Glomerular visceral epithelial cell (primary cell): ENCODE results near the gene NGEF.
"Not testable (repeated sequence)": the region's sequence is repeated elsewhere in the genome, so short reads cannot be mapped to it uniquely, and the experiment has no call there.

Experiments used
- DNase-seq: peaks from one replicate; pipeline ENCODE4 v3.0.0-alpha.2; 2016; ENCODE audit errors: extremely low spot score

Gene NGEF

DNA sequence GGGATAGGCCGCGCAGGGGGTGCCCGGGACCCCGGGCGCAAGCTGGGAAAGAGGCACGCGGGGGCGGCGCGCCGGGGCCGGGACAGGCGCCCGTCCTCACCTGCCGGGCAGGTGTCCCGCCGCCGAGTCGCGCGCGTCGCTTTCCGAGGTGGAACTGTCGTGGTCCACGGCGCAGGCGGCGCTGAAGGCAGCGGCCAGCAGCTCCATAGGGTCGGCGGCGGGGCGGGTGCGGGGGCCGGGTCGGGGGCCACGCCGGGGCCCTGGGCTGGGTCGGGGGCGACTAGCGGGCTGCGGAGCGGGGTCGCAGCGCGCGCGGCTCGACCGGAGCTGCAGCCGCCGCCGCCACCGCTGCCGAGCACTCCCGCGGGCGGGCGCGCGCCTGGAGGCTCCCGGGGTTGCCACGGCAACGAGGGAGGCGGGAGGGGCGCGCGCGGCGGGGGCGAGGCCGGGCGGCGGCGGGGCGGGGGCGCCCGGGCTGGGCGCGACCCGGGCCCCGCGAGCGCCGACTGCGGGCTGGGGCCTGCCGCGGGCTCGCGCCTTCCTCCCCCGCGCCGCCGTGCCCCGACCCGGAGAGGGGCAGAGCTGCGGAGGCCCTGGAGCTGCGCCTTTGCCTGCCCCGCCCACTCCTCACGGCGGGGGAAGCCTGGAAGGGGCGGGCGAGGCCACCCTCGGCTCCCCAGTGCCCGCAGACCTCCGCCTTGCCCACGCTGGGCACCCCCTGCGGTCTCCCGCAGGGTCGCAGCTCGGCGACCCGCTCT, 85.1 kb downstream of the NGEF start:
- no peak for DNase-seq

DNA sequence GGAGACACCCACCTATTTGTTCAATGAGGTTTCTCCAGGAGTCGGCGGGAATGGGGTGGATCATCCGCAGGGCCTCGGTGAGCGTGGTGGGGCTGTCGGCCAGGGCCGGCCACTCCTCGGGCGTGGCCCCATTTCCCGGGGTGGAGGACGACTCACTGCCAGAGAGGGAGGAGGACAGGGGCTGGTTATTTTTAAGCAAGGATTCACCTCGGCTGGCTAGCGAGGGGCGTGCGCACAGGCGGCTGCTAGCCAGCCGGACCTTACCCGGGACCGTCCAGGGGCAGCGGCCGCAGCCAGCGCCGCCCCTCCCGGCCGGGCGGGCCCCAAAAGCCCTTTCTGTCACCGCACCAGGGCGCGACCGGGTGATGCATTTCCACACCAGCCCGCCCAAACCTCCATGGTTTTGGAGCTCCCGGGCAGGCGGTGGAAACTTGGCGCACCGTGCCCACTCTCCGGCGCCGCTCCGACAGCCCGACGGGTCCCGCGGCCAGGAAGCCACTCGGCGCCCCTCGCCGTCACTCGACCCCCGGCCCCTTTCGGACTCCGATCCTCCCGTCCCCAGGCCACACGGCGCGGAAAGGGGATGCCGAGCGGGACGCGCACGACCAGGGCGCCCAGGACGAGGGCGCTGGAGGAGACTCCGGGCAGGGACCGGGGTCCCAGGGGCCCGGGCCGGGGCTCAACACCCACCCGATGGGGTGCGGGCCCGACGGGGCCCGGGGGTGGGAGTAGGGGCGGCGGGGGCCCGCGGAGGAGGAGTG, 85.8 kb downstream of the NGEF start:
- no peak for DNase-seq

GRCh38 chr2:232926431-232926939, 86.6 kb downstream of the NGEF start:
- DNase-seq: no peak

GRCh38 chr2:232925821-232926156, 87.3 kb downstream of the NGEF start:
- DNase-seq: no peak

DNA sequence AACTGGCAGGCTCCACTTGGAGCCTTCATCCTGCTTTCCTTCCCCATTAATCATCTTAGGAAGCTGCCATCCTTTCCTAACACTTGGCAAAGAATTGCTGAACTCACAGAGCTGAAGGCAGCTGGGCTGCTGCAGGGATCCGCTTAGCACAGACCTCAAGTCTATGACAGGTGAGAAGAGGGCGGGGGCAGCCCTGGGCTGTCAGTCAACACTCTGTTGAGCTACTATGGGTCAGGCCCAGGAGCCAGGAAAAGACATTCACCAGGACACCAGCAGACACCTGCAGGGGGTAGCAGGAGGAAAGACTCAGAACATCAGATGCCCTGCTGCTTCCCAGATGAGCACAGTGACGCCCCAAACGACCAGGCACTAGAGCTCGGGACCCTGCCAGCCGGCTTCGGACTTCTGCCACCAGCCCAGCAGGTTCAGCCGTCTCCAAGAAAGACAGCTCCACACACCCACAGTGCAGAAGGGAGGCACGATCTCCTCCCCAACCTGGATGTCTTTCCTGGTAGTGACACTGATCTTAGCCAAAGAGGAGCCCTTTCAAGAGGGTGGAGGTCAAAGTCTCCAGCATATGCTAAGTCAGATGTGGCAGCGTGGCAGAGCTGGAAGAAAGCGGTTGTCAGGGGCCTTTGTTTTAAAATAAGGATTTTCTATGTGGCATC, 87.8 kb downstream of the NGEF start:
- DNase-seq: no peak

DNA sequence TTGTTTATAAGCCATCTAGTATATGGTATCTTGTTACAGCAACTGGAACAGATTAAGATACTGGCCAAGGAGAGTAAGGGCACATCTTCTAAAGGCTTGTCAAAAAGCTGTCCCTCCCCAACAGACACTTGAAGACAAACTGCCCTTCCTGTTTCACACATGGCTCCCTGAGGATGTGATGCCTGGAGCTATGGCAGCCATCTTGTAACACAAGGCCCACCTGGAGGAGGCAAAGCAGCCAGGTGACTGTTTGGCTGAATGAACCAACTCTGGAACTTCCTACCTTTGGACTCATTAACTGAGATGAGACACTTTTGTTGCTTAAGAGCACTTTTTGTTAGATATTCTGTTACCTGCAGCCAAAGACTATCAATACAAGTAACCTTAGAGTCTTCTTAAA, 88.6 kb downstream of the NGEF start:
- no peak for DNase-seq

DNA sequence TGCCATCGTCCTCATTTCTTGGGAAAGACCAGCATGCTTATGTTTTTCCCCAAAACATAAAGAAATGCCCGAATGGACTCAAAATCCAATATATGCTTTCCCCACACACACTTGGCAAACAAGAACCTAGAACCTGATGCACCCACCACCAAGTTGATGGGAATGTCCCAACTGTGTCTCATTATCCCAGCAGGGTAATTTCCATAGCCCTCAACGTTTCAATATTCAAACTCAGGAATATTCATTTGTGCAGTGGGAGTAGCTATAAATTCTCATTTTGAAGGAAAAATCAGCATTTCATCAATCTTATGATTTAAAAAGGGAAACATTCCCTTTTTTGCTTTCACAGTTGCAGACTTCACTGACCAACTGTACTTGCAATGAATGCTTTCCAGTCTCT, 92.3 kb downstream of the NGEF start:
- DNase-seq: no peak

GRCh38 chr2:232920055-232920454, 93.0 kb downstream of the NGEF start:
- DNase-seq: no peak

DNA sequence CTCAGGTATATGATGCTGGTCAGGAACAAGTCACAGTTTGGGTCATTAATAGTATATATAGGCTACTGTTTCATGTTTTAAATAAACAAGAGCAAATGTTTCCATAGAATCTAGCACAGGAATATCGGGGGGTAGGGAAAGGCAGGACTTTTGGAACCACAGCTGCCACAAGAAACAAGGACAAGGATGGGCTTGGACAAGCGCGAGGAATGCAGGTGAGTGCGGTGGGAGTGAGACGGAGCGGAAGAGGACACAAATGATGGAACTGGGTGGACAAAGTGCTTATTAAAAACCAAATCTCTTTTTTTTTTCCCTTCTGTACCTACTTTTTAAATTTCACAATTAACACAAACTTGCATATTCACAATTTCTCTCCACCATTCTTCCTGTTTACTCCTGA, 93.9 kb downstream of the NGEF start:
- no peak for DNase-seq

DNA sequence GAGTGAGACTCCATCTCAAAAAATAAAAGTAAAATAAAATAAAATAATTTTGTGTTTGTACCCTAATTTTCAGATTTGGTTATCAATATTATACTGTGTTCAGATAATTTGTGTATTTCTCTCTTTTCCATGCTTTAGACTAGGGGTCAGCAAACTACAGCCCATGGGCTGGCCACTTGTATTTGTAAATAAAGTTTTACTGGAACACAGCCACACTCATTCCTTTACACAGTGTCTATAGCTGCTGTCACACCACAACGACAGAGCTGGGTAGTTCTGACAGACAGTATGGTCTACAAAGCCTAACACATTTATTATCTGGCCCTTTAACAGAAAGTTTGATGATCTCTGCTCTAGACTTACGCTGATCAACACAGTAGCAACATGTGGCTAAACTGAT, 99.2 kb downstream of the NGEF start:
- DNase-seq: no peak

DNA sequence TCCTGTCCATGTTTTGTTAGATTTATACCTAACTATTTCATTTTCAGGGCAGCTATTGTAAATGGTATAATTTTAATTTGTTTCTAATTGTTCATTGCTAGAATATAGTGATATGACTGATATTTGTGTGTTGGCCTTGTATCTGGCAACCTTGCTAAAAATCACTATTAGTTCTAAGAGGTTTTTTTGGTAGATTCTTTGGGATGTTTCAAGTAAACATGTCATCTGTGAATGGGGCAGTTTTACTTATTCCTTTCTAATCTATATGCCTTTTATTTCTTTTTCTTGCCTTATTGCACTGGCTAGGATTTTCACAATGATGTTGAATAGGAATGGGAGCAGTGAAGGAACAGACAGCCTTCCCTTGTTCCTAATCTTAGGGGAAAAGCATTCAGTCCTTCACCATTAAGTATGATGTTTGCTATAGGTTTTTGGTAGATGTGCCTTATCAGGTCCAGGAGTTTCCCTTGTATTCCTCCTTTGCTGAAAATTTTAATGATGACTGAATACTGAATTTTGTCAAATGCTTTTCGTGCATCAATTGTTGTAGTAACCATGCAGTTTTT, 101.3 kb downstream of the NGEF start:
- DNase-seq: no peak

GRCh38 chr2:232910376-232910775, 102.7 kb downstream of the NGEF start:
- DNase-seq: no peak

DNA sequence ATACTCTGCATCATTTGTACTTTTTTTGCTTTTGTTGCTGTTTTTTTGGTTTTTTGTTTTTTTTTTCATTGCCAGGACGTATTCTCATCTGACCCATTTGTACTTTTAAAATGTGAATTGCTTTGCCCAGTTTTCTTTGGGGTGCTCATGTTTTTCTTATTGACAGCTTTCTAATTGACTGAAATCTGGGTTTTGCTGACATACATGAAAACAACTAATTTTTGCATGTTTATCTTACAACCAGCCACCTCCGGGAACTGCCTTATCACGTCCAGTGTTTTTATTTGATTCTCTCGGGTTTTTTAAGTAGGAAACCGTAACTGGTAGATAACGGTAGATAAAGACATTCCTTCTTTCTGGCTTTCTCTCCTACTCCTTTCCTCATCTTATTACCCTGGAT, 104.4 kb downstream of the NGEF start:
- no peak for DNase-seq

GRCh38 chr2:232907718-232908085, 105.4 kb downstream of the NGEF start:
- not testable (repeated sequence) for DNase-seq

GRCh38 chr2:232906867-232907717, 106.0 kb downstream of the NGEF start:
- DNase-seq: not testable (repeated sequence)

- no peak for DNase-seq
Measured at GRCh38 chr2:232903989-232904388, 109.1 kb downstream of the NGEF start.

- DNase-seq: peak; percentile 87
Measured at GRCh38 chr2:232901736-232902578, 111.1 kb downstream of the NGEF start.

DNA sequence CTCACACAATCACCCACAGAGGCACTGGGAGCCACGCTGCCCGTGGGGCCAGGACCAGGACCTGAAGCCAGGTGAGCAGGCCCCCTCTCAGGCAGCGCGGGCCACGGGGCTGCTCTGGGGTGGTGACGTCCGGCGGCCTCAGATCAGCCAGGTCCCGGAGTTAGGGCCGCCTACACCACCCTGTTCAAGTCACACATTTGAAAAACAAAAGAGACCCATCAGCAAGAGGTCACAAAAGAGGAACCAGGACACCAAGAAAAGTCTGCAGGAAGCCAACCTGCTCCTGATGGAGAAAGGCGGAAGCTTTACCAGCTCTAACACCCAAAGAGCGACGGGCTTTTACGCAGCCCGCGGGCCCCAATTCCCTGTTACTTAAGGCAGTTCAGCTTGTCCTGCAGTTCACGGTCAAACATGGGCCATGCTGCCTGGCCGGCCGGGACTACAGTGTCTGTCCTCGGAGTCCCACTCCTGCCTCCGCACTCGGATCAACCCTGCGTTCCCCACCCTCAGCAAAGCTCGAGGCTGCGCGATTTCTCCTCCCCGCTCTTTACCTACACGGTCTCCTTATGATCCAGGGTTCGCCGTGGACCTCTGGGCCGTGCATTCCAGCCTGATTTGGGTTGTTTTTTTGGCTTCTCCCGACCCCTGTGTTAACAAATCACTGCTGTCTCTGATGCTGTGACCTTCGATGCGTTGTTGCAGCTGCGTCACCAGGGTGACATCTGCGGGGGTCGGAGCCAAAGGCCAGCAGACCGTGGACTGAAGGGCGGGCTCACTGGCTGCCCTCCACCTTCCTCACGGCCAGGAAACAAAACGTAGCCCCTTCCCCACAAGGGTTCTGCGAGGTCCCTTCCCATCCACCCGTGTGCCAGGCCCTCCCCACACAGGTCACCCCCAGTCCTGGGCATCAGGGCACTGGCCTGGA, 112.0 kb downstream of the NGEF start:
- no peak for DNase-seq
